NOMO-1 treated with DMSO at 0.1 percent for 48 hours (cell line): Measurements from ENCODE around the gene PCSK5.

Experiments used
- DNase-seq: peaks from one replicate; lab custom pipeline; 2025; ENCODE audit not compliant: unreplicated experiment; lab: John Stamatoyannopoulos, UW

Gene PCSK5

DNA sequence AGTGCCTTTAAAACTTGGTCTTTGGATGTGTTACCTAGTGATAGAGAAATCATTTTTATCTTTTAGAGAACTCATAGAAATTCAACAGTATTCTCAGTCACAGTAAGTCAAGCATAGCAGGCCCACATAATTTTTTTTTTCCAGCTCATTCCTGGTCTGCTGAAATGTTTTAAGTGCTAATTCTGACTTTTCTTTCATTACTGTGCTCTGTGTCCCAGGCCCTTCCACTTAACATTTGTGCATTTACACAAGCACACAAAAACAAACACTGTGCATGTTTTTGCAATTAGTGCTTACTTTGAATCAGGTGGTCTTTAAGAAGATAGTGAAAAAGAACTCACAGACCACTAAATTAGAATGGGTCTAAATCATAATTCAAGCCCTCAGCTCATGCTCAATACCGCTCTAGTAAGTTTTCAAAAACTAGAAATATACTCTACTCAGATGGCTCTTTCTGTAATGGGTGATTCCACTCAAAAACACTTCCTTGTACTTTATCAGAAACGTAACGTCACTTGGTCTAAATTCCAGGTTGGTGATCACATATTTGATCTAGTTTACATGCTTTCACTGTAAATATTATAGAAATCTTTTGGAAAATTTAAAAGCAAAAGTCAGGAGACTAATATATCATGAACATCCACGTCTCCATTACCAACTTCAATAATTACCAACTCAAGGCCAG lies 107.8 kb downstream of the PCSK5 start:
- DNase-seq: no peak

DNA sequence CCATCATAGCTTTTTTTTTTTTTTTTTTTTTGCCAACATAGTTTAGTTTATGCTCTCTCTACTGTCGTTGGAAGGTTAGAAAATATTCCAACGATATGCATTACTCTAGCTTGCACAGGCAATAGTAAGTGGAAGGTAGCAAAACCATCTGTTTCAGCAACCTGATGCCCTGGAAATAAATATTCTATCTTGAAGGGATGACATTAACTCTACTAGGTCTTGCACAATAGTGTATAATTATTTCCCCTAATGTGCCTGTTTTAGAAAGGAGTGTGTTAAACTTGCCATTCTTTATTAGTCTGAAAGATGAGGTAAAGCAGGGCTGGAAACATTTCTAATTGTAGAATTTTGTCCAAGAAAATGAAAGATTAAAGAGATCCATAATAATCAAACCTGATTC lies 111.0 kb downstream of the PCSK5 start:
- DNase-seq: no peak

DNA sequence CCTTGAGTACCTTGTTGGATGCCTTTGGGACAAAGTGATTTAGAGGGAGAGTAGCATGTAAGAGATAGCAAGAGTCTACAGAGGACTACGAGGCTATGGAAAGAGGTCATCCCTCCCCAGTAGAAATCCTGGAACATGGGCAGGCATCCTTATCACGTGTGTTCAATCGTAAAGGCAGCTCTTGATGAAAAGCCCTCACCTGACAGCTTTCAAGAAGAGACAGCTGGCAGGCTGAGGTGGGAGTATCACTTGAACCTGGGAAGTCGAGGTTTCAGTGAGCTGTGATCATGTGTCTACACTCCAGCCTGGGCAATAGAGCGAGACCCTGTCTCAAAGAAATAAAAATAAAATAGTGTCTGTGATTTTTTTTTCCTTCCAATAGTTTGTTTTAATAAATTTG lies 112.6 kb downstream of the PCSK5 start:
- no peak for DNase-seq

DNA sequence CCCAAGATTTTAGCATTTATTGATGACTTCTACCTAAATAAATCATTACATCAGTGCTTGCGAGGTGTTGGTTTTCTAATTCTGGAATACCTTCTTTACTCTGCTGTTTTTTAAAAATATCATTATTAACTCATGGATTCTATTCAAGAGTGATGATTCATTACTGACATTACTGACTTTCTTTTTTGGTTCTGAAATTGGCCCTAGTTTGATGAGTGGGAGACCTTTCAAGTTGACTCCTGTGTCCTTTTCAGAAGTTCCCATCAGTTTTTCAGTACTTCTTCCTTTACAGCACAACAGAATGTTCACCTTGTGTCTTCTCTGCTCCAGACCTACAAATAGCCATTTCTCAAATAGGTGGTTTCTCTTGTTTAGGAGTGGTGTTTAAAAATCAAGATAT lies 114.1 kb downstream of the PCSK5 start:
- DNase-seq: no peak

DNA sequence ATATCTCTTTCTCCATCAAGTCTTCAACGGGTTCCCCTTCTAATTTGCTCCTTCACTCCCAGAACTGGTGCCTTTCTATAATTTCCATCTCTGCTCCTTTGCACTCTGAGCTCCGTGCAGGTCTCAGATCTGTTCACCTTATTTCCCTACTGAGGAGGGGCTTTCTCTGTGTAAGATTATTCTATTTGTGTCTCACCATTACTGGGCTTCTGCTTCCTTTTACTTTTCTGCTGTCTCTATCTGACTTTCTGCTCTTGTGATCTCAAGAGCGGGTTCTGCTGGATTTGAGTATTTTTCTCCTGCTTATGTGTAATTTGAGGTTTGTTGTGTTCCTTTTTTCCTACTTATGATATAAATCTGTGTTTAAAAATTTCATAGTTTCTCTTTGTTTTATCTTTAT lies 117.5 kb downstream of the PCSK5 start:
- no peak for DNase-seq

DNA sequence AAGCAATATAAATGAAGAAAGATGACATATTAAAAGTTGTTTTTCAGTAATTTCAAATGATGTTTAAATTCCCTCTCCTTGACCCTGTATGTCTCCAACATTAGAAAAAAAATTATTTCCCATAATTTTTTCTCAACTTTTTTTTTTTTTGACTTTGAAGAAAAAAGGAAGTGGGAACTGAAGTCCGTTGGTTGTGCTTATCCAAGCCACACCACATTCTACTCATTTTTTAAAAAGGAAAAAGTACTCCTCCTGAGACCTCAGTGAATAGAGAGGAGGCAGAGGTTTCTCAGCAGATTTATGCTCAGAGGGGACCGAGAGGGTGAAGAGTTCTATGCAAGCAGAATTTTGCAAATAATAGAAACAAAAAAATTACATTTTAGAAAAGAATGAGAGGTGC lies 123.3 kb downstream of the PCSK5 start:
- peak; percentile 5 for DNase-seq

DNA sequence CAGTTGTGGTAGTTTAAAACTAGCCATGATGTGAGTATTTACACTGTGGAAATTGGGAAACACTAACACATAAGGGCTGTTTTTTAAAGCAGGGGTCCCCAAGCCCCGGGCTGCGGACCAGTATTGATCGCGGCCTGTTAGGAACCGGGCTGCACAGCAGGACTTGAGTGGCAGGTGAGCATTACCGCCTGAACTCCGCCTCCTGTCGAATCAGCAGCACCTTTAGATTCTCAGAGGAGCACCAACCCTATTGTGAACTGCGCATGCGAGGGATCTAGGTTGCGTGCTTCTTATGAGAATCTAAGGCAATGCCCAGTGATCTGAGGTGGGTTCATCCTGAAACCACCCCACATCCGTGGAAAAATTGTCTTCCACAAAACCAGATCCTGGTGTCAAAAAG lies 127.8 kb downstream of the PCSK5 start:
- no peak for DNase-seq

DNA sequence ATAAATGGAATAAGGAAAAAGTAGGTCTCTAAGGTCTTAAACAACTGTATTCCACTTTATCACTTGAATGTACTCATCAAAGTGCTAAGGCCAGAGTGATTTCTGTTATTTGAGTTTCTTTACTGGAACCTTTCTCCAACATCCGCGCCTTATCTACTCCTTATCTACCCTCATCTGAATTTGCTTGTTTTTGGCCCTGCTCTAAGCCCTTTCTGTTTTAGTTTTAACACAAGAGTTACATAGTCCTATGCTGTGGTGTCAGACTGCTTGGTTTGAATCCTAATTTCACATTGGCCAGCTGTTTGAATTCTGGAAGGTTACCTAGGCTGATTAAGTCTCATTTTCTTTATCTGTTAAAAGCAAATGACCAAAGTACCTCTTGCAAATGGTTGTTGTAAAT lies 128.3 kb downstream of the PCSK5 start:
- no peak for DNase-seq

DNA sequence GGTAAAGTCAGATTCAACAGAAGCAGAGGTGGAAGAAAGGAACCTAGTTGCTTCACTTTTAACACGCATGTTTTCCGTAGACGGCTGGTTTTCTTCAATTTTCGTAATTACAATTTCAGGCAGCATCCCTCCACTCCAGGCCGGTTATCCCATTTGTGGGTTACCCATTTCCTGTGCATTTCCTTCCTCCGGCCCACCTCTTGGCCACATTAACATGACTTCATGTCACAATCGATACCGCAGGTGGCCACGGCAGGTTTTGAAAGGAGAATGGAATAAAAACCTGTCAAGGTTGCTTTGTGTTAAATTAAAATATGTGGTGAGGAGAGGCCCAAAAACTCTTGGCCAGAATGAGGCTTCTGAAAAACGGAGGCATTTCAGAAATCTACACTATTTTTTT lies 130.2 kb downstream of the PCSK5 start:
- DNase-seq: no peak

DNA sequence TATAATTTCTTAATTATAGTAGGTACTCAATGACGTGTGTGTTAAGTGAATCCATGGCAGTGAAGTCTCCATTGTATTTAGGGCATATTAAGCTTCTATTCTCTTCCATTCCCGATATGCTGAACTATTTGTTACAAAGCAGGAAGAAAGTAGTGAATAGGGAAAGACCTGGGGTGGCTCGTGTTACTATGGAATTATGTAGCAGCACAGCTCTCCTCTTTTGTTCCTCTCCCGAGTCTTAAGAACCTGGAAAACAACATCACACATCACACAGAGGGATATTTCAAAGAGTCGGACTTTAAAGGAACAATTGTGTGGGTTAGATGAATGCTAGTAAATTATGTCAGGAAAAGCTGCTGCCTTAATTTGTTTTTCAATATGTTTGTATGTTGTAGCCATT lies 131.8 kb downstream of the PCSK5 start:
- DNase-seq: no peak

DNA sequence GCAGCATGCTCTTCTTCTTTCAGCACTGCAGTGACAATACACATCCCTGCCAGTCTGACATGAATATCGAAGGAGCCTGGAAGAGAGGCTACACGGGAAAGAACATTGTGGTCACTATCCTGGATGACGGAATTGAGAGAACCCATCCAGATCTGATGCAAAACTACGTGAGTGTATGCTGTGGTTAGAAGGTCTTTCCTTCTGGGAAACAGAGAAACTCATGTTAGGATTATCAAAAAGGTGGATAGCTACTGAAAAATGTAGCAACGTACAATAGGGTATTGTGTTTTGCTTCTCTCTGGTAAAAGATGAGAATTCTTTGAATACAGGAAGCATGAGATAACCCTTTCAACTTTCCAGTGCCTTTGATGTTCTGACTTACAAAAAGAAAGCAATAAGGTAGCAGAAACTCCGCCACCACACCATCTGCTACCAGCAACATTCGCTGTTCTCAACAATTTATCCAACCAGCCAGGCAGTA lies 133.3 kb downstream of the PCSK5 start:
- DNase-seq: no peak

DNA sequence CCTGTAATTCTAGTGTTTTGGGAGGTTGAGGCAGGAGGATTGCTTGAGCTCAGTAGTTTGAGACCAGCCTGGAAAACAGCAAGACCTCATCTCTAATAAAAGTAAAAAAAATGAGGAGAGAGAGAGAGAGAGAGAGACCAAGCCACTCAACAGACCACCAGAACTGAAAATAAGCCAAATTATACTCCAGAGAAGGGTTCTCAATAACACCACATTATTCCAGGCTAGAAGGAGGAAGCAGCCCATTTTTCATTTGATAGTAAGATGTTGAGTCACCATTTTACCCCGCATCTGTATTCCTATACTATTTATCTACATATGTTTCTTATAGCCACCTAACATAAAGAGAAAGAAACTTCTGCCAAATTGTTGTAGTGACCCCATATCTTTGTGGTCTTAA lies 134.8 kb downstream of the PCSK5 start:
- no peak for DNase-seq

DNA sequence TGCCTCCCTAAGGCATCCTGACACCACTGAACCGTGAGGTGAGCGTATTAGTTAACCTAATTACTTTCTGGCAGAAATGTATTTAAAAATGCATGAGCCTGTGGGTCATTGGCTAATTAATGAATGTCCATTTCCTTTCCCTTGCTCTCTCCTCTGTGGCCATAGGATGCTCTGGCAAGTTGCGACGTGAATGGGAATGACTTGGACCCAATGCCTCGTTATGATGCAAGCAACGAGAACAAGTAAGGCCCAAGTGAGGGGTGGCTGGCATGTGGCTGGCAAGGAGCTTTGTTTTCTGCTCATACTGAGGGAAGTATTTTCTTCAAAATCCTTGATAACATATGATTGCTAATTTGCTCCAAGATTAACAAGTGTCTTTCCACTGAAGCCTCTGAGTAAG lies 136.3 kb downstream of the PCSK5 start:
- no peak for DNase-seq

DNA sequence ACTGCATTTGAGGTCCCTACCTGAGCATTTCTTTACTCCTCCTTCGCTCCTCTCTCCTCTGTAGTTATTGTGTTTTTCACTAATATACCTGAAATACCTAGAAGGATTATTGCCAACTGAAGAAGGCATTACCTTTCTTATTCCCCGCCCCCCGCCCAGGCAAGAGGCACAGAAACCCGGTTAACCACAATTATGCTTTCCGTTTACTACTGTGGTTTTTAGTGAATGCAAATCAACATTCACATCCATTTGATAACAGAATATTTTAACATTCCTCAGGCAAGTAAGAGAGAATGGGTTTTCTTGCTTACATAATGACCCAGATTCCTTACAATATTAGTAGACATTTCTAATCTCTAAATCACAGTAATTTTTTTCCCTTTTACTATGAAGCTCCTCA lies 136.9 kb downstream of the PCSK5 start:
- DNase-seq: no peak

DNA sequence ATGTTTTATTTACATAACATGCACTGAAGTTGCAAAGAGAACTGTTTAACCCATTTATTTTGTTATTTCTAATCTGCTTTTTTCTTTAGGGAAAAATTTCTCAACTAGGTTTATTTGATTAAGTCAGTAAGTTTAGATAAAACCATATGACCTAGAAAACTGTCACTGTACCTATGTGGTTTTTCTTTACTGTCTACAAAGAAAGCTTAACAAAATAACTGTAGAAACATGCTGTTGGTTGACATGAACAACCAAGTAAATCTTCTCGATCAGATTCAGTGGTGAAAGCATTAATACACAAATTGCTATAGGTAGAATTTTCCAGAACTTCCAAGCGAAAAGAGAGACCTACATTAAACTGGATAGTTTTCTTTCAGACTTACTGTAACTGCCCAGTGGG lies 137.4 kb downstream of the PCSK5 start:
- no peak for DNase-seq

DNA sequence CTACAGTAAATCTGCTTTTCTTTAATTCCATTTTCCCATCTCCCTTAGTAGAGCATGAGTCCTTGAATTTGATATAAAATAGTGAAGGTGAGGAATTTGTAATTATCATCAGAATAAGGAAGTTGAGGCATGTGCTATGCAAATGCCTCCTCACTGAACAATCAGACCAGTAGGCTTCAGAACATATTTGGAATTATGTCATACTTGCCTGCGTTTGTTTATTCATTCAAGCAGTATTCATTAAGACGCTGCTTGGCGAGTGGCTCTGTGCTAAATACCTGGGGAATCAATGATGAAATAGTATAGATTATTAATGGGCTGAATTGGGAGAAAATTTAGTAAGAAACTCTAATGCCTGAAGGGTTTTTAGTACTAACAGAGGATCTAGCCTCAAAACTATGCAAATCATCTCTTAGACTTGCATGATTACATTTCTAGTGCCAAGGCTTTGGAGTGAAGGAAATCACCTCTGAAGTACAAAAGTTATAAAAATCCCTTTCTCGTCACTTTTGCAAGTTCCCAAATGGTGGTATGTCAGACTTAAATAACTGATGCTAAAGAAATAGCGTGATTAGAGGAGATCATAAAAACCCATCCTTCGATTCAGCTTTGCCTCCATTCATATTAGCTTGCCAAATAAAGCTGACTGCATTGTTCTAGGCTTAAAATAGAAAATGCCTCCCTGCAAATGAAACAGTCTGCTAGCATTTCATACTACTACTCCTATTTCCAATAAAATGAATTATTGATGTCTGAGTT lies 141.7 kb downstream of the PCSK5 start:
- DNase-seq: no peak

DNA sequence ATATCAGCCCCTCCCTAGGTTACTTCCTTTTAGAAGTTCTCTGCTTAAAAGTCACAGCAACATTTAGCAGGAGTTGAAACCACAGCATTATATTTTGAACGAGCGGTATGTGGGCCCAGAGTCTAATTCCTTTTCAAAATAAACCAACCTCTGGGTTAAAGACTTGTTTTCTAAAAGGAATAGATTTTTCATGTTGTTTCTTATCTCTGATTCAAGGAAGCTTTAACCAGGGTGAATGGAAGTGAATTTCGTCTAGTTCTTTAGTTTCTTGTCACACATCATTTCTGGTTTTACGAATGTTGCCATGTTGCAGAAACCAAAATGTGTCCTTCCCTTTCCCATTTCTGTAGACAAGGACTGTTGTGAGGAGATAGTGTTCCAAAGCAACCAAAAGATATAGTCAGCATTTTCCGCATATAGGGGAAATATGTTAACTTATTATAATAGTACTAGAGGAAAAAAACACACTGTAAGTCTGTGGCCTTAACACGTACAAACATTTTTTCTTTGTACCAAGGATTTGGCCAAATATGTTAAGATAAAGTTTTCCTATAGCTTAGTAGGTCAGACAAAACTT lies 142.4 kb downstream of the PCSK5 start:
- no peak for DNase-seq

DNA sequence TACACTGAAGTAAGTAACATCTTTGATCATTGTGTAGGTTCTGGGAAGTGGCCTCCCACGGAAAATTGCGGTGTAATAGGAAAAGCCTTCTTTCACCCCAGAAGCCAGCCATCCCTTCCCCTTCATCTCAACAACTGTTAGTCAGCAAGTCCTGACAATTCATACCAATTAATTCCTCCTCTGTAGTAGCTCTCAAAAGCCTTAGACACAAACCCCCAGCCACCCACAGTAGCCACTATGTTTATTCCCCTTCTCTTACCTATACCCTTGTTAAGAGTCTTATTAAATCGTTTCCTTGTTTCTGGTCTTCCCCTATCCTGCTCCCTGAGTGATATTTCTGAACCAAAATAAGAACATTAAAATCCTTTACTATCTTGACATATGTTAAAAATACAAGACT lies 143.6 kb downstream of the PCSK5 start:
- no peak for DNase-seq

DNA sequence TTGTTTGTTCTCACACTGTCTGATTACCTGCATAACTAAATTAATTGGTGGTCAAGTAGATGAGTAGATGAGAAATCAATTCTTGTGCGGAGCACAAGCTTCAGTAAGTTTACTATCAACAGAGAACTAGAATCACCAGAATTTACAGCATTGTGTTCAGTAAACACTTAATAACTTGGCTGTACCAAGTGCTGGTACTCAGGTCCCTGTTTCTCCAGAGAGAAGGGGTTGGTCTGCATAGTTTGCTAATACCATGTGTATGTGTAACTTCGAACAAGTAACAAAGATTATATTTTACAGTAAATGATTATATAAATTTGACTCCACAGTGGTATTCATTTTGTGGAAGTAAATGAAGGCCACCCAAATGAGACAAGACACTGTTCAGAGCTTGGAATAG lies 146.3 kb downstream of the PCSK5 start:
- no peak for DNase-seq

DNA sequence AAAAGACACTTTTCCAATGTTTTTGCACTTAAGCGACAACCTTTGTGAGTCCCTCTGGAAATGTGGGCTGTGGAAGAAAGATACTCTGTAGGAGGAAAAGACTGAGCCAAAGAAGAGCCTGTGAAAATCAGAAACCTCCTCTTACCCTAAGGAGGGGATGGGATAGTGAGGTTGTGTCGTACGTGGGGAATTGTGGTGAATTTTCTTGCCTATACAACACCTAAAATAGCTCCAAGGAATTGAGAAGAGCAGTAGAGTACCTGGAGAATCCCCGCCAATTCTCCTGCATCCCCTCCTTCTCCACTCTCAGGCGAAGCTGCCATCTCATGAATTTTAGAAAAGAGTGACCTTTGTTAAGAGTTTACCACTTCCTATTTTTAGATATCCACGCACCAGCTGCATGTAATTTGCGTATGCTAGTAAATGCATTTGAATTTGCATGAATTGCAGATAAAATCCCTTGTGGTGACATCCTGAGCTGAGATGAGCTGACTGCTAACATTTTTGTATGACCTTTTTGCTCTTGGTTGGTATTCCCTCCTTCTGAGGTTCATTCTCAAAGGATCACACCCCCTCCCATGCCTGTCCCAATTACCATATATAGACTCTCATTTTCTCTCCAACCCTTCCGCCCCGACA lies 147.2 kb downstream of the PCSK5 start:
- no peak for DNase-seq

DNA sequence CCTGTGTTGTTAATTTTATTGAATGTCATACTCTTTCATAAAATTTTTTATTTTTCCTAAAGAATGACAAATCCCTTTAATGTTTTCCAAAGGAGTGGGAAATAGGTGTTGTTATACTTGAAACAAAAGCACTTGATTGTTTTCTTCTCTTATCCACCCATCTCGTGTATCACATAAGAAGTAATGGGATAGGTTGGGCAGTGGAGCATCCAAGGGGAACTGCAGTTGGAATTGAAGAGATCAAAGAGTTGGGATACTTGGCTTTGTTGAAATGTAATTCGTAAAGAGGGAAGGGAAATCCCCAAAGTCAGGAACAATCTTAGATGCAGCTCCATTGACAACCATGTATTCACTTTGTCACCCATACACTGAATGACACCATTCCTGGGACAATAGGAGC lies 148.0 kb downstream of the PCSK5 start:
- no peak for DNase-seq

DNA sequence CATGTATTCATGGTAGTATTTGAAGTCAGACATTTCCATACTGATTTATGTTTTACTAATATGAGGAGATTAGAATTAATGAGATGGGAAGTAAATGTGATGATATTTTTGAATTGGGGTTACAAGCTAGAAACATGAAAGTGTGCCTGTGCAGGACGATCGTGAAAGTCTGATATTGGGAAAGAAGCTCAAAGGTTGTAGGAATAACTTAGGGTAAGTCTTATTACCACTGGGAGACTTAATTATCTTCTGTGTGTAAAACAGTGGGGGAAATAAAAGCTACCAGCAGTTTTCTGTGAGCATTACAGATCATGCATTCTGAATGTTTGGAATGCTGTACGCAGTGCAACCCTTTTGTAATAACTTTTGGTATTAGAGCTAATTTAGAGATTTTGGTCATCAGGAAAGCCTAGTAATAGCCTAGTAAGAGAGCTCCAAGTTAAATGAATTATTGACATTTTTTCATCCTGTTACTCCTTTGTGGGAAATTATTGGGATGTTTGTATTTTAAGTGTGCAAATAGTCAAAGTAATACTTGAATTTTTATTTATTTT lies 153.9 kb downstream of the PCSK5 start:
- no peak for DNase-seq
